K562 (cell line): ENCODE measurements around the gene RESP18. TPM values are rescaled to one million over a fixed set of nuclear protein-coding genes. Genes with fewer than 3 reads are reported as not detected.

ENCODE experiments used
- CBFA2T2 ChIP-seq: fragments of 450-650 bp; conservative IDR thresholded peaks from 2 replicates; pipeline ENCODE4 v1.6.1; 2017; ENCODE audit warnings: mild to moderate bottlenecking
- CBX5 ChIP-seq: IDR thresholded peaks from 2 replicates; pipeline ENCODE4 v1.6.1; 2014; ENCODE audit warnings: low read depth, borderline replicate concordance
- CHD4 ChIP-seq: fragments of 200-600 bp; sonication (generic); IDR thresholded peaks from 3 replicates; pipeline ENCODE4 v1.6.1; 2012; ENCODE audit warnings: low read depth, mild to moderate bottlenecking, mixed read lengths, low read length, inconsistent platforms; ENCODE audit not compliant: insufficient read depth, insufficient replicate concordance, poor library complexity, severe bottlenecking
- CREB1 ChIP-seq, 2 experiments: sonication (generic) in 1 of 2; formaldehyde crosslinking in 1 of 2; IDR thresholded peaks; 2 replicates each; pipeline versions ENCODE4 v1.6.1 to v1.8.0; 2012 to 2022; ENCODE audit warnings: inconsistent platforms in 1 of 2, mild to moderate bottlenecking in 1 of 2, missing genetic modification reagents in 1 of 2, moderate library complexity in 1 of 2
- ETV5 ChIP-seq: sonication (generic); formaldehyde crosslinking; IDR thresholded peaks from 2 replicates; pipeline ENCODE4 v1.4.0; 2020; ENCODE audit warnings: low read depth, mild to moderate bottlenecking, missing genetic modification reagents
- EWSR1 ChIP-seq: fragments of 450-650 bp; IDR thresholded peaks from 2 replicates; pipeline ENCODE4 v1.6.1; 2018; ENCODE audit warnings: borderline replicate concordance, mild to moderate bottlenecking, low read depth, moderate library complexity; ENCODE audit not compliant: partially characterized antibody
- FOXA3 ChIP-seq, 2 experiments: fragments of 450-650 bp in 1 of 2; sonication (generic) in 1 of 2; formaldehyde crosslinking; IDR thresholded peaks in 1 of 2; conservative IDR thresholded peaks in 1 of 2; 2 replicates each; pipeline versions ENCODE4 v1.4.0 to v1.8.0; 2020 to 2022; ENCODE audit warnings: mild to moderate bottlenecking in 2 of 2, missing genetic modification reagents in 1 of 2
- FOXJ2 ChIP-seq: fragments of 200-800 bp; sonication (Bioruptor generic); IDR thresholded peaks from 2 replicates; pipeline ENCODE4 v1.6.1; 2016; ENCODE audit warnings: missing genetic modification characterization, missing compliant biosample characterization
- JUNB ChIP-seq: fragments of 450-650 bp; formaldehyde crosslinking; conservative IDR thresholded peaks from 2 replicates; pipeline ENCODE4 v1.4.0; 2020; ENCODE audit warnings: mild to moderate bottlenecking
- MCM7 ChIP-seq, 2 experiments: fragments of 450-650 bp; IDR thresholded peaks; 2 replicates each; pipeline ENCODE4 v1.6.1; 2016 to 2018
- PHF21A ChIP-seq: fragments of 450-650 bp; IDR thresholded peaks from 2 replicates; pipeline ENCODE4 v1.6.1; 2017; ENCODE audit warnings: low read depth, borderline replicate concordance
- PTTG1 ChIP-seq: fragments of 450-650 bp; IDR thresholded peaks from 2 replicates; pipeline ENCODE4 v1.6.1; 2016; ENCODE audit warnings: low read depth, mild to moderate bottlenecking, missing genetic modification characterization, missing compliant biosample characterization
- SP1 ChIP-seq: sonication (generic); formaldehyde crosslinking; IDR thresholded peaks from 2 replicates; pipeline ENCODE4 v1.8.1; 2022; ENCODE audit warnings: mild to moderate bottlenecking, missing genetic modification reagents
- TRIM24 ChIP-seq, 2 experiments: fragments of 450-650 bp; IDR thresholded peaks; 2 replicates each; pipeline ENCODE4 v1.6.1; 2016
- ZNF551 ChIP-seq: fragments of 250-450 bp; sonication (Bioruptor Pico); IDR thresholded peaks from 2 replicates; pipeline ENCODE4 v1.5.0; 2021; ENCODE audit warnings: mild to moderate bottlenecking, moderate library complexity
- ZNF695 ChIP-seq: fragments of 450-650 bp; formaldehyde crosslinking; IDR thresholded peaks from 2 replicates; pipeline ENCODE4 v1.4.0; 2020; ENCODE audit warnings: mild to moderate bottlenecking, moderate library complexity
- polyA plus RNA-seq, 8 experiments: library from polyadenylated mRNA; depleted of rRNA in 4 of 8; stranded (reverse) in 5 of 8; unstranded in 3 of 8; fragments of >200 nt; fragmentation: Nextera tagmentation in 2 of 8; fragmentation: Illumina TruSeq in 1 of 8; extraction: Ambion mirVana in 2 of 8; extraction: Trizol in 1 of 8; gene quantifications; 2 replicates each; pipeline versions ENCODE4 v1.2.1 to v1.2.3, GENCODE V29; 2011 to 2014; ENCODE audit warnings: inconsistent platforms in 1 of 8, missing spikeins in 1 of 8
- total RNA-seq, 7 experiments: library from RNA; depleted of rRNA in 6 of 7; stranded (reverse); fragments of >200 nt in 6 of 7; fragmentation: Illumina TruSeq in 2 of 7; extraction: Trizol in 2 of 7; gene quantifications; 2 replicates each; pipeline versions ENCODE4 v1.2.1 to v1.2.3, GENCODE V29; 2011 to 2021; ENCODE audit warnings: low replicate concordance in 1 of 7
- TF ChIP-seq, protein P1 (sequence below): fragments of 450-650 bp; formaldehyde crosslinking; IDR thresholded peaks from 2 replicates; pipeline ENCODE4 v1.4.0; 2022; ENCODE audit warnings: mild to moderate bottlenecking, moderate library complexity
- TF ChIP-seq, protein P2 (sequence below): fragments of 450-650 bp; IDR thresholded peaks from 2 replicates; pipeline ENCODE4 v1.6.1; 2016; ENCODE audit warnings: low read depth

The RESP18 gene
- total and polyA plus RNA-seq, 9 of the 15 experiments (the other 6 are each of a cell fraction or from before 2014, with no cell fraction given), result not detected

DNA sequence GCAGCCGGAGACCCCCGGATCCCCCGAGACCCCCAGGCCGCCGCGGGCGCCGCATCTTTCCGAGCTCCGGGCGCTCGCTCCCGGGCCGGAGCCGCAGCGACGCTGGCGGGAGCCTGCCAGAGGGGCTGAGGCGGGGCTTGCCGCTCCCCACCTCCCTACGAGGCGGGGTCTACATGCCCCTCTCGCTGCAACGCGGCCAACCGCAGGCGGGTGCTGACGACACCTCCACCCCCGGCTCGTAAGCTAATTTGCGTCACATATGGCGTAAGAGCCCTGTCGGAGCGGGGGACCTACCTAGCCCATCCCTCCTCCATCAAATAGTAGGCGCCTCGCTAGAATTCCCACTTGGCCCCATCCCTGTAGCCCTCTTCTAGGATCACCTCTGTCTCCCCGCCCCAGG lies 23.3 kb downstream of the RESP18 start, which contains the start of gene PTPRN (continued):
- TF ChIP-seq PHF21A (no peak), SP1 (no peak), ETV5 (CRISPR knock-in tag) (no peak), ZNF695 (CRISPR knock-in tag) (no peak), TRIM24 (IDR thresholded peaks at IDR 0.05) (no peak), CHD4 (no peak), CBX5 (no peak), FOXJ2 (tag) (no peak), JUNB (CRISPR knock-in tag) (no peak), CREB1 (IDR thresholded peaks at IDR 0.05) (peak; percentile 66), CREB1 (CRISPR knock-in tag; IDR thresholded peaks at IDR 0.05) (no peak), ZNF551 (CRISPR knock-in tag) (no peak), FOXA3 (CRISPR knock-in tag; conservative IDR thresholded peaks at IDR 0.05 in 1 of 2, IDR thresholded peaks at IDR 0.05 in 1 of 2) (no peak), PTTG1 (no peak), MCM7 (IDR thresholded peaks at IDR 0.05) (no peak), EWSR1 (no peak), CBFA2T2 (no peak)
- TF ChIP-seq, protein P1, sequence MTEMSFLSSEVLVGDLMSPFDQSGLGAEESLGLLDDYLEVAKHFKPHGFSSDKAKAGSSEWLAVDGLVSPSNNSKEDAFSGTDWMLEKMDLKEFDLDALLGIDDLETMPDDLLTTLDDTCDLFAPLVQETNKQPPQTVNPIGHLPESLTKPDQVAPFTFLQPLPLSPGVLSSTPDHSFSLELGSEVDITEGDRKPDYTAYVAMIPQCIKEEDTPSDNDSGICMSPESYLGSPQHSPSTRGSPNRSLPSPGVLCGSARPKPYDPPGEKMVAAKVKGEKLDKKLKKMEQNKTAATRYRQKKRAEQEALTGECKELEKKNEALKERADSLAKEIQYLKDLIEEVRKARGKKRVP (CRISPR knock-in tag), result no peak
- TF ChIP-seq, protein P2, sequence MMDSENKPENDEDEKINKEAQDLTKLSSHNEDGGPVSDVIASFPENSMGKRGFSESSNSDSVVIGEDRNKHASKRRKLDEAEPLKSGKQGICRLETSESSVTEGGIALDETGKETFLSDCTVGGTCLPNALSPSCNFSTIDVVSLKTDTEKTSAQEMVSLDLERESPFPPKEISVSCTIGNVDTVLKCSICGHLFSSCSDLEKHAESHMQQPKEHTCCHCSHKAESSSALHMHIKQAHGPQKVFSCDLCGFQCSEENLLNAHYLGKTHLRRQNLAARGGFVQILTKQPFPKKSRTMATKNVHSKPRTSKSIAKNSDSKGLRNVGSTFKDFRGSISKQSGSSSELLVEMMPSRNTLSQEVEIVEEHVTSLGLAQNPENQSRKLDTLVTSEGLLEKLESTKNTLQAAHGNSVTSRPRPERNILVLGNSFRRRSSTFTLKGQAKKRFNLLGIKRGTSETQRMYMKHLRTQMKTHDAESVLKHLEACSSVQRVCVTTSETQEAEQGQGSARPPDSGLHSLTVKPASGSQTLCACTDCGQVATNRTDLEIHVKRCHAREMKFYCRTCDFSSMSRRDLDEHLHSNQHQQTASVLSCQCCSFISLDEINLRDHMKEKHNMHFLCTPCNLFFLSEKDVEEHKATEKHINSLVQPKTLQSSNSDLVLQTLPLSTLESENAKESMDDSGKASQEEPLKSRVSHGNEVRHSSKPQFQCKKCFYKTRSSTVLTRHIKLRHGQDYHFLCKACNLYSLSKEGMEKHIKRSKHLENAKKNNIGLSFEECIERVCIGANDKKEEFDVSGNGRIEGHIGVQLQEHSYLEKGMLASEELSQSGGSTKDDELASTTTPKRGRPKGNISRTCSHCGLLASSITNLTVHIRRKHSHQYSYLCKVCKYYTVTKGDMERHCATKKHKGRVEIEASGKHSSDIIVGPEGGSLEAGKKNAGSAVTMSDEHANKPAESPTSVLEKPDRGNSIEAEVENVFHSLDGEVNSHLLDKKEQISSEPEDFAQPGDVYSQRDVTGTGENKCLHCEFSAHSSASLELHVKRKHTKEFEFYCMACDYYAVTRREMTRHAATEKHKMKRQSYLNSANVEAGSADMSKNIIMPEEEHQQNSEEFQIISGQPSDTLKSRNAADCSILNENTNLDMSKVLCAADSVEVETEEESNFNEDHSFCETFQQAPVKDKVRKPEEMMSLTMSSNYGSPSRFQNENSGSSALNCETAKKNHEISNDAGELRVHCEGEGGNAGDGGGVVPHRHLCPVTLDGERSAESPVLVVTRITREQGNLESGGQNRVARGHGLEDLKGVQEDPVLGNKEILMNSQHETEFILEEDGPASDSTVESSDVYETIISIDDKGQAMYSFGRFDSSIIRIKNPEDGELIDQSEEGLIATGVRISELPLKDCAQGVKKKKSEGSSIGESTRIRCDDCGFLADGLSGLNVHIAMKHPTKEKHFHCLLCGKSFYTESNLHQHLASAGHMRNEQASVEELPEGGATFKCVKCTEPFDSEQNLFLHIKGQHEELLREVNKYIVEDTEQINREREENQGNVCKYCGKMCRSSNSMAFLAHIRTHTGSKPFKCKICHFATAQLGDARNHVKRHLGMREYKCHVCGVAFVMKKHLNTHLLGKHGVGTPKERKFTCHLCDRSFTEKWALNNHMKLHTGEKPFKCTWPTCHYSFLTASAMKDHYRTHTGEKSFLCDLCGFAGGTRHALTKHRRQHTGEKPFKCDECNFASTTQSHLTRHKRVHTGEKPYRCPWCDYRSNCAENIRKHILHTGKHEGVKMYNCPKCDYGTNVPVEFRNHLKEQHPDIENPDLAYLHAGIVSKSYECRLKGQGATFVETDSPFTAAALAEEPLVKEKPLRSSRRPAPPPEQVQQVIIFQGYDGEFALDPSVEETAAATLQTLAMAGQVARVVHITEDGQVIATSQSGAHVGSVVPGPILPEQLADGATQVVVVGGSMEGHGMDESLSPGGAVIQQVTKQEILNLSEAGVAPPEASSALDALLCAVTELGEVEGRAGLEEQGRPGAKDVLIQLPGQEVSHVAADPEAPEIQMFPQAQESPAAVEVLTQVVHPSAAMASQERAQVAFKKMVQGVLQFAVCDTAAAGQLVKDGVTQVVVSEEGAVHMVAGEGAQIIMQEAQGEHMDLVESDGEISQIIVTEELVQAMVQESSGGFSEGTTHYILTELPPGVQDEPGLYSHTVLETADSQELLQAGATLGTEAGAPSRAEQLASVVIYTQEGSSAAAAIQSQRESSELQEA, result no peak
